ENCODE measurements around the gene APEH.

Gene APEH

DNA sequence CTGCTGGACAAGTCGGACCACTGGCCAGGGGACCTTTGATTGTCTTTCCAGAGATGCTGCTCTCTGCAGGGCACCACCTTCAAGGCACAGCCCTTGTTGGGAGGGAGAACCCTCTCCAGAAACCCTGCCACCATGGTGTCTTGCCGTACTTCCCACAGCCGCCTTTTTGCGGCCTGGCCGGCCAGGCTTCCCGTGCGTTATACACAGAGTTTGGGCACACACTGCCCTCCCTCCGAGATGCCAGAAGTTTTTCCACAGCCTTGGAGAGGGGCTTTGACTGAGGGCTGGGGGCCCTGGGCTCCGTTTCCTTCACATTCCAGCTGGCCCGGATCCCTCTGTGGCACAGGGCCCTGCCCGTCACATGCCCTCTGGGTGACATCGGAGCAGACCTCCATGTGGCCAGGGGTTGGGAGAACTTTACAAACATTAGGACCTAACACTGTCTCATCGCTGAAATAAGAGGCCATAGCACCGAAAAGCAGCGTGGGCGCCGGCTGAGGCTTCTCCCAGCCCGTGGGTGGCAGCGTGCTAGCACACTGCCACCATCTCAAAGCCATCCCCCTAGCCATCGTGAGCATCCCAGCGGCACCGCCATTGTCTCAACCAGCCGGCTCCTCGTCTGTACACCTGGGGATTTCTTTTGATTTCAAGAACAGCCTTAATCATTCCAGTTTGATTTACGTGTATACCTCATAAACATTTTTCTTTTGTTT, 6.3 kb upstream of the APEH start:
- H3K36me3 ChIP-seq (ENCODE audit: control insufficient read depth, insufficient read depth, low read length) = no peaks in the 10 kb centered on the region
- H3K27me3 ChIP-seq (ENCODE audit: control insufficient read depth, insufficient read depth, low read length) = no peaks in the 10 kb centered on the region
- H3K9me3 ChIP-seq (ENCODE audit: control insufficient read depth, insufficient read depth, low read length) = no peaks in the 10 kb centered on the region
- peaks cover 1% of the 10 kb centered on the region; the same call in 1 of the 2 replicates for H3K4me1 ChIP-seq (ENCODE audit: control insufficient read depth, insufficient read depth, low read length)
- WGBS (ENCODE audit: insufficient coverage, insufficient read length) = no CpG with 5 or more reads among the region's 25 CpGs
- DNase-seq (ENCODE audit: low read depth, low spot score) = no peak
- H3K4me3 ChIP-seq (ENCODE audit: low read length) = no peak overlapping the region
- no peak overlapping the region for H3K27ac ChIP-seq (ENCODE audit: low read length)

- no CpG with 5 or more reads among the region's 5 CpGs for WGBS (ENCODE audit: insufficient coverage, insufficient read length)
- Histone ChIP-seq H3K4me1 (ENCODE audit: control insufficient read depth, insufficient read depth, low read length) (peaks cover 1% of the 10 kb centered on the region; the same call in 1 of the 2 replicates), H3K9me3 (ENCODE audit: control insufficient read depth, insufficient read depth, low read length) (no peaks in the 10 kb centered on the region), H3K27me3 (ENCODE audit: control insufficient read depth, insufficient read depth, low read length) (no peaks in the 10 kb centered on the region), H3K27ac (ENCODE audit: low read length) (no peak overlapping the region), H3K4me3 (ENCODE audit: low read length) (no peak overlapping the region), H3K36me3 (ENCODE audit: control insufficient read depth, insufficient read depth, low read length) (no peaks in the 10 kb centered on the region)
- no peak for DNase-seq (ENCODE audit: low read depth, low spot score)
Observed at GRCh38 chr3:49668414-49668797, 5.7 kb upstream of the APEH start.

- WGBS (ENCODE audit: insufficient coverage, insufficient read length) = no CpG with 5 or more reads among the region's 5 CpGs
- DNase-seq (ENCODE audit: low read depth, low spot score) = no peak
- H3K4me3 ChIP-seq (ENCODE audit: low read length) = no peak overlapping the region
- no peaks in the 10 kb centered on the region for H3K27me3 ChIP-seq (ENCODE audit: control insufficient read depth, insufficient read depth, low read length)
- H3K36me3 ChIP-seq (ENCODE audit: control insufficient read depth, insufficient read depth, low read length) = no peaks in the 10 kb centered on the region
- H3K4me1 ChIP-seq (ENCODE audit: control insufficient read depth, insufficient read depth, low read length) = peaks cover 1% of the 10 kb centered on the region; the same call in 1 of the 2 replicates
- no peaks in the 10 kb centered on the region for H3K9me3 ChIP-seq (ENCODE audit: control insufficient read depth, insufficient read depth, low read length)
- H3K27ac ChIP-seq (ENCODE audit: low read length) = no peak overlapping the region
Observed at GRCh38 chr3:49668861-49669260, 5.3 kb upstream of the APEH start.

GRCh38 chr3:49669352-49669751, 4.8 kb upstream of the APEH start:
- no CpG with 5 or more reads among the region's 3 CpGs for WGBS (ENCODE audit: insufficient coverage, insufficient read length)
- peaks cover 1% of the 10 kb centered on the region; the same call in 1 of the 2 replicates for H3K4me1 ChIP-seq (ENCODE audit: control insufficient read depth, insufficient read depth, low read length)
- no peaks in the 10 kb centered on the region for H3K36me3 ChIP-seq (ENCODE audit: control insufficient read depth, insufficient read depth, low read length)
- no peaks in the 10 kb centered on the region for H3K9me3 ChIP-seq (ENCODE audit: control insufficient read depth, insufficient read depth, low read length)
- no peak overlapping the region for H3K27ac ChIP-seq (ENCODE audit: low read length)
- no peak overlapping the region for H3K4me3 ChIP-seq (ENCODE audit: low read length)
- H3K27me3 ChIP-seq (ENCODE audit: control insufficient read depth, insufficient read depth, low read length) = no peaks in the 10 kb centered on the region
- no peak for DNase-seq (ENCODE audit: low read depth, low spot score)

DNA sequence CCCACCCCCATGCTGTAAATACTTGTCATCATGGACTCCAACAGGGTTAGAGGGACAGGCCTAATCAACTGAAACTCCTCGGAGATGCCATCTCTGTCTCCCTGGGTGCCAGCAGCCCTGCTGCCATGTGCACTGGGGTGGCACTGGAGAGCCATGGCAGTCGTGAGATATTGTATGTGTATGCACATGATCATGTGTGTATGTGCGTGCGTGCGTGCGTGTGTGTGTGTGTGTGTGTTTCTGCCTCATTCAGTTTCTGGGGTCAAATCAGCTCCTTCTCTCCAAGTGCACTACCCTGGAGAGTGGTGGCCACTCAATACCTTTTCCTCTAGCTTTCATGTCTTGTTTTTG, 3.2 kb upstream of the APEH start:
- Histone ChIP-seq H3K9me3 (ENCODE audit: control insufficient read depth, insufficient read depth, low read length) (no peaks in the 10 kb centered on the region), H3K36me3 (ENCODE audit: control insufficient read depth, insufficient read depth, low read length) (peaks cover 3% of the 10 kb centered on the region; the same call in 1 of the 2 replicates), H3K27ac (ENCODE audit: low read length) (no peak overlapping the region), H3K27me3 (ENCODE audit: control insufficient read depth, insufficient read depth, low read length) (no peaks in the 10 kb centered on the region), H3K4me1 (ENCODE audit: control insufficient read depth, insufficient read depth, low read length) (peaks cover 1% of the 10 kb centered on the region; the same call in 1 of the 2 replicates), H3K4me3 (ENCODE audit: low read length) (no peak overlapping the region)
- WGBS (ENCODE audit: insufficient coverage, insufficient read length) = no CpG with 5 or more reads among the region's 6 CpGs
- DNase-seq (ENCODE audit: low read depth, low spot score) = no peak

- no peaks in the 10 kb centered on the region for H3K27me3 ChIP-seq (ENCODE audit: control insufficient read depth, insufficient read depth, low read length)
- H3K27ac ChIP-seq (ENCODE audit: low read length) = no peak overlapping the region
- H3K36me3 ChIP-seq (ENCODE audit: control insufficient read depth, insufficient read depth, low read length) = peaks cover 9% of the 10 kb centered on the region
- peaks cover 1% of the 10 kb centered on the region; the same call in 1 of the 2 replicates for H3K4me1 ChIP-seq (ENCODE audit: control insufficient read depth, insufficient read depth, low read length)
- no peak overlapping the region for H3K4me3 ChIP-seq (ENCODE audit: low read length)
- no peaks in the 10 kb centered on the region for H3K9me3 ChIP-seq (ENCODE audit: control insufficient read depth, insufficient read depth, low read length)
- no CpG with 5 or more reads among the region's 11 CpGs for WGBS (ENCODE audit: insufficient coverage, insufficient read length)
- DNase-seq (ENCODE audit: low read depth, low spot score) = peak; percentile 88
Observed at GRCh38 chr3:49671291-49672288, 2.6 kb upstream of the APEH start.

DNA sequence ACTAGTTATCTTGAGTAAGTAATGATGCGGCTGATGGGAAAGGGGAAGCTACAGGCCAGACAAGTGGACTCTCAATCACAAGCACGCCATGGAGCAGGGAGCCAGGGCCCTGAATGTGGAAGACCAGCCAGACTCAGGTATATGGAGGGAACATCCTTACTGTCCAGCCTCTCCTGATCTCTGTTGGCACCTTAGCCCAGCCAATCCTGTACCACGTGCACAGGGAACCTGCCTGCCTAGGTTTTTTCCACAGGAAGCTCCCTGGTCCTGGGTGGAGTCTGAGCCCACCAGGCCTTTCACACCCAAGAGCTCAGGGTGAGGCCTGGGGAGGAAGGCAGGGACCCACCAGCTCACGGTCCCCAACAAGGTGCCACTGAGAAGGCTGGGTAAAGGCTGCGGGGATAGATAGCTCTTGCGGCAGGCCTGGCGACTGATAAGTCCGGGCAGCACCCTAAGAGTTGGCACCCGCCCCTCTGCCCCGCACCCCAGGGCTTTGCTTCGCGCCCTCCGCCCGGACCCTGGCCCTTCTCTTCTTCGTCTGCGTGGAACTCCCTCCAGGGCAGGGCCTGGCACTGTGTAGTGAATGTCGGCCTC, 933 bp upstream of the APEH start:
- no peaks in the 10 kb centered on the region for H3K9me3 ChIP-seq (ENCODE audit: control insufficient read depth, insufficient read depth, low read length)
- DNase-seq (ENCODE audit: low read depth, low spot score) = no peak

GRCh38 chr3:49674497-49674983, 389 bp downstream of the APEH start:
- Histone ChIP-seq H3K27me3 (ENCODE audit: control insufficient read depth, insufficient read depth, low read length) (no peaks in the 10 kb centered on the region), H3K9me3 (ENCODE audit: control insufficient read depth, insufficient read depth, low read length) (no peaks in the 10 kb centered on the region), H3K4me3 (ENCODE audit: low read length) (peak overlapping the region; percentile 68), H3K36me3 (ENCODE audit: control insufficient read depth, insufficient read depth, low read length) (peaks cover 37% of the 10 kb centered on the region), H3K4me1 (ENCODE audit: control insufficient read depth, insufficient read depth, low read length) (peaks cover 1% of the 10 kb centered on the region; the same call in 1 of the 2 replicates), H3K27ac (ENCODE audit: low read length) (no peak overlapping the region)
- DNase-seq (ENCODE audit: low read depth, low spot score) = no peak
- no CpG with 5 or more reads among the region's 34 CpGs for WGBS (ENCODE audit: insufficient coverage, insufficient read length)

More for the DNA sequence above, 933 bp upstream of the APEH start:
- peaks cover 1% of the 10 kb centered on the region; the same call in 1 of the 2 replicates for H3K4me1 ChIP-seq (ENCODE audit: control insufficient read depth, insufficient read depth, low read length)
- H3K36me3 ChIP-seq (ENCODE audit: control insufficient read depth, insufficient read depth, low read length) = peaks cover 25% of the 10 kb centered on the region
- H3K27ac ChIP-seq (ENCODE audit: low read length) = no peak overlapping the region
- peak overlapping the region; percentile 68; the same call in 1 of the 2 replicates for H3K4me3 ChIP-seq (ENCODE audit: low read length)
- no CpG with 5 or more reads among the region's 17 CpGs for WGBS (ENCODE audit: insufficient coverage, insufficient read length)
- H3K27me3 ChIP-seq (ENCODE audit: control insufficient read depth, insufficient read depth, low read length) = no peaks in the 10 kb centered on the region

DNA sequence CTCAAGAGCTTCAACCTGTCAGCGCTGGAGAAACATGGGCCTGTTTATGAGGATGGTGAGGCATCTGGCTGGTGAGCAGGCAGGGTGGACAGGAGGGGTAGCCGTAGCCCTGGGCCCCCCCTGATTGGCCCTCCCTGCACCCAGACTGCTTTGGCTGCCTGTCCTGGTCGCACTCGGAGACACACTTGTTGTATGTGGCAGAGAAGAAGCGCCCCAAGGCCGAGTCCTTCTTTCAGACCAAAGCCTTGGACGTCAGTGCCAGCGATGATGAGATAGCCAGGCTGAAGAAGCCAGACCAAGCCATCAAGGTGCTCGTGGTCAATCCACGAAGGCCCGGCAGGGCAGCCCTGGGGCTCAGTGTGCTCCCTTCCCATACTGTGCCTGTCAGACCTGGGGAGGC, 1.8 kb downstream of the APEH start:
- peaks cover 48% of the 10 kb centered on the region for H3K36me3 ChIP-seq (ENCODE audit: control insufficient read depth, insufficient read depth, low read length)

More for the DNA sequence above, 1.8 kb downstream of the APEH start:
- H3K27me3 ChIP-seq (ENCODE audit: control insufficient read depth, insufficient read depth, low read length) = no peaks in the 10 kb centered on the region
- WGBS (ENCODE audit: insufficient coverage, insufficient read length) = no CpG with 5 or more reads among the region's 11 CpGs
- DNase-seq (ENCODE audit: low read depth, low spot score) = no peak
- H3K27ac ChIP-seq (ENCODE audit: low read length) = no peak overlapping the region
- H3K4me1 ChIP-seq (ENCODE audit: control insufficient read depth, insufficient read depth, low read length) = peaks cover 1% of the 10 kb centered on the region; the same call in 1 of the 2 replicates
- H3K9me3 ChIP-seq (ENCODE audit: control insufficient read depth, insufficient read depth, low read length) = no peaks in the 10 kb centered on the region
- no peak overlapping the region for H3K4me3 ChIP-seq (ENCODE audit: low read length)

All from iPS DF 6.9 (cell line).